NOMO-1 (cell line): ENCODE results near the gene VIPR2.
A peak's percentile ranks its signal among the peaks of the same experiment; 100 is the strongest.

ENCODE experiments used
- DNase-seq, 2 experiments: peaks; one replicate each; lab custom pipeline; 2025; ENCODE audit not compliant: unreplicated experiment in 2 of 2; lab: John Stamatoyannopoulos, UW

VIPR2 gene

DNA sequence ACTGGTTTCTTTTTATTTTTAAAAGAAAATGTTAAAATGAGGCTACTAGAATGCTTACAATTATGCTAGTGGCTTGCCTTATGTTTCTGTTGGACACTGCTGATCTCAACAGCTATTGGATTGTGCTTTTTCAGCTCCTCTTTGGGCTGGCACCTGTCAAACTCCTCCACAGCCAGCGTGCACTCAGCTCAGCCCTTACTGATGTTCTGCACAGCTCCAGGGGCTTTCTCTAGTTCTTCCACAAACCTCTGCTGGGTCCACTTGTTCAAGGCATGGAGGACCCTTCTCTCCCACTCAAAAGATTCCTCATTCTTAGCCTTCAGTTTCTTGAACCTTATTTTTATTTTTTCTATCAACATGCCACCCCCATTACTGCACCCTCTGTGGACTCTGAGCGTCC is 96.0 kb downstream of the VIPR2 start:
- DNase-seq = no peak

DNA sequence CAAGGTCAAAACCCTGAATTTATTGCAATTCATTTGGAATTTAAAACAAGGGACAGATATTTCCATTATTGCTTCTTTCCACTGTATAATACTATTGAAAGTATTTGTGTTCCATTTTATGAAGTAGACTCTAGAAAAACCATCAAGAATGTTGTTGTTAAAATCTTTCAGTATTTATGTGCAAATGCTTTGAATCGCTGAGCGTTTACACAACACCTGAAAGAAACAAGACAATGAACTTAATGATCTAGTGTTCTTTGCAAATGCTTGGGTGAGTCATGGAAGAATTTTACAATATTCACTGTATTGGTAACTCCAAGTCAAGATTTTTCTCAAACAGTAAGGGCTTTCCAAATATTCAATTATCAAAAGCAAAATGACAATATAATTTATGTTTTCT is 97.1 kb downstream of the VIPR2 start:
- no peak for DNase-seq

- DNase-seq = no peak
Observed at GRCh38 chr7:159046300-159046699, 98.4 kb downstream of the VIPR2 start.

GRCh38 chr7:159045839-159046238 is 98.8 kb downstream of the VIPR2 start:
- no peak for DNase-seq

DNA sequence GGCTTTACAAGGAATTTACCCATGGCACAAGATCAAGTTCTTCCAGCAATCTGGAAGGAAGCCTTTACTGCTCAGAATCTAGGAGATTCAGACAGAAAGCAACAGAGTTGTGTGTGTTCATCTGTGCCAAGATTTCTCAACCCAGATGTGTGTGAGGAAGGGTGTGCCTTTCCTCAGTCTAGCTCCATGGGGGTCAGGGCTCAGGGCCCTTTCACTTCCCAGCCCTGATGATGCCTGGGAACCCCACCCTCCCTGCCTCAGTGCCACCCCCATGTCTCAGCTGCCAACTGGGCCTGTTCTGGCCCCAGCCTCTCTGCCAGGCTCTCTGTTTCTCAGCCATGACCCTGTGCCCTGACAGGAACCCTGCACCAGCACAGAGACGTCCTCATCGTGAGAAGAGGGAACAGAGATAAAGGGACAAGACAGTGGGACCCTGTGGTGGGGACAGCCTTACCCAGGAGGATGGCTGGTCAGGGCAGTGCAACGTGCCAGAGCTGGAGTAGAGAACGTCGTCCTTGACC is 102.0 kb downstream of the VIPR2 start:
- no peak for DNase-seq

DNA sequence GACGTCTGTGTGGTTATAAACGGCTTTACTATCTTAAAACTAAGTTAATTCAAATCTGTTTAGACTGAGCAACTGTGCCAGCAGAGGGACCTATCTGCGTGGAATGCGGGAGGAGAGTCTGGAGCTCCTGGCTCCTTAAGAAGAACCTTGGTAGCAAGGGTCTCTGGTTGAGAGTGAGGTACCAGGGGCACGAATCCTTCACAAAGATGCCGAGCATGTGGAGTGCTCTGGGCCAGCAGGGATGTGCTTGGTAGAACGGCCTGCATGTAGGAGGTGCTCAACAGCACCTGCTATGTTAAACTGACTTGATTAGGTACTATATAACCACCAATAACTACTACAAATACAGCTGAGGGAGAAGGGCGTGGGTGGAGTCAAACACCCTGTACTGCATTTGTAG is 102.6 kb downstream of the VIPR2 start:
- DNase-seq = no peak

- DNase-seq = no peak
Observed at GRCh38 chr7:159040912-159041711, 103.6 kb downstream of the VIPR2 start.

DNA sequence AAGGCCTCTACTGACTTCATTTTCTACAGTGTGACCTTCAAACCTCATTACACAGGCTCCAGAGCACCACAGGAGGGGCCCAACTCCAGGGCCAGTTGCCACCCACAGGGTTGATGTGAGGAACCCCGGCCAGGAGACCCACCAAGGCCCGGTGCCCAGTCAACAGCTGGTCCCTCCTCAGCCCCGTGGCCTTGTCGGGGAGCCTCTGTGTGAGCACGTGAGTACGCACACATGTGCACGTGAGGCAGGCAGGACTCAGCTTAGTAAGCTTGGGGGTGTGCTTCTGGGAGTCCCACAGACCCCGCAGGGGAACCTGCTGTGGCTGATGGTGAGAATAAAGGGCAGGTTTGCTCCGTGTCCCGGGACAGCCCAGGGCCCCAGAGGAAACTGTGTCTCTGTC is 104.5 kb downstream of the VIPR2 start:
- DNase-seq = no peak

DNA sequence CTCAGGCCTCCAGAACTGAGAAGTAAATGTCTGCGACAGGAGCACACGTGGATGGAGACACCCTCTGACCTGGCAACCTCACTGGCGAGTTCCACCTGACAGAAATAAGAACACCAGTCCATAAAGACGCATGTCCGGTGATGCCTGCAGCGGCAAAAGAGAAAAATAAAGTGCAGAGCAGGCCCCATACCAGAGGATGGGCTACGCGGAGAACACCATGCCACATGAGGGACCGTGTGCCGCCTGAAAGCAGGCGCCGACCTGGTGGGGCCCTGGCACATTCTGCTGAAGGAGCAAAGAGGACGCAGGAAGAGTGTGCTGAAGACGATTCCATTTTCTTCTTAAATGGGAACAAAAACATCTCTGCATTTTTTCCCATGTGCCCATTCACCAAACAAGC is 105.0 kb downstream of the VIPR2 start:
- no peak for DNase-seq

DNA sequence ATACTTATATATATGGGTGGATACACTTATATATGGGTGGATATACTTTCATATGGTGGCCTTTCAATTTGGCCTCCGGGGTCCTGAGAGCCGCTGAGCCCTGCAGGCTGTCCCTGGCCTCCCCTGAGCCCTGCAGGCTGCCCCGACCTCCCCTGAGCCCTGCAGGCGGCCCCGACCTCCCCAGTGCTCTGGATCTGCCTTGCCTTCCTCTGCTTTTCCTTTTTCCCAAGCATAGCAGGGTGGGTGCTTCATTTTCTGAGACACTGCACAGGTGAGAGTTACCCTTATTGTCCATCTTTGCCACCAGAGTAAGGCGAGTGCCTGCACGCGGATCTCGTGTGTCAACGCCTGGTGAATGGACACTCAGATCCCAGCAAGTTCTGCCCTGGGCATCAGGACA is 106.6 kb downstream of the VIPR2 start:
- DNase-seq = no peak

- DNase-seq = peak in 1 of 2 experiments; percentile 14
Observed at GRCh38 chr7:159036916-159037605, 107.6 kb downstream of the VIPR2 start.

- DNase-seq = no peak
Observed at GRCh38 chr7:159035571-159036073, 109.0 kb downstream of the VIPR2 start.

DNA sequence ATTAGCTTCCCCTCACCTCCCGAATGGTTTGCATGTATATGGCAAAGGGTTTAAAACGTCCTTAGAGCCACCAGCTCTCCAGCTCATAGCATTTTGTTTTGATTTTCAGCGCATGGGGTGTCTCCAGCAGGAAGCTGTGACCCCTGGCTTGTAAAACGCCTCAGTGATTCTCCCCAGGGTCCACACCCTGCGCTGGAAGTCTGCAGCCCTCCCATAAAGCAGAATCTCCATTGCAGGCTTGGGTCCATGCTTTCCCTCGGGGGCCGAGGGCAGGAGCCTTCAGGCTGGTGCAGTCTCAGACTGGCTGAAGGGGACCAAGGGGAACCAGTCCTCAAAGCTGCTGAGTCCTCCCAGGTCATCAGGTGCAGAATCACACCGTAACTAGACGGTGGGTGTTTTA is 109.7 kb downstream of the VIPR2 start:
- DNase-seq = no peak

DNA sequence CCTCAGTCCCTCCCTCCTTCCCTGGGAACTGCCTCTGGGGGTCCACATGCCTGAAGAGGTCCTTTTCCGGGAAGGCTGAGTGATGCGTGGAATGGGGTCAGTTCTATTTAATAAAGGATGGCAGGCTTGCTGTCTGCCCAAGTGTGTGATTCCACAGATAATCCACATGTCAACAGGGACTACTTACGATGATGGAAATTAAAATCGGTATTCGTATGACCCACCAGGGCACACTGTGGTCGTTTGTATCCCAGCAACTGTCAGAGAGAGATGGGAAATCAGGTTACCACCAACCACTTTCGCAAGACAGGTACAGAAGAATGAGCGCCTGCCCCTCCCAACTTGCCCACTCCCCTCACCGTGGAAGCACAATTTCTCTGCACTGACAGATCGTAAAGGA is 110.3 kb downstream of the VIPR2 start:
- DNase-seq = no peak

DNA sequence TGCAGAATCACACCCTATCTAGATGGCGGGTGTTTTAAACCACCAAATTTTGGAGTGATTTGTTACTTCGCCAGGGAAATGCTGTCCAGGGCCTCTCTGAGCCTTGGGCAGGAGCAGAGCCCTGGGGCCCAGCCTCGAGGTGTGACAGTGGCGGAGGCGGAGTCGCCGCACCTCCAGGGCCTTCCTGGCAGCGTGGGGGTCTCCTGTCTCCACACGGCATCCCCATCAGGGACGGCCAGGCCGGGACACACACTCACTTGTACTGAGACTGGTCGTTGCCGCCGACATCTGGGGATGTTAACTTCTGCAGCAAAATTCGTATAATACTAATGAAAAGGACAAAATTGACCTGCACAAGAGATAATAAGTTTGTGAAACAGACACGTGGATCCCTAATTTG is 110.7 kb downstream of the VIPR2 start:
- no peak for DNase-seq

GRCh38 chr7:159033473-159033825 is 111.2 kb downstream of the VIPR2 start:
- no peak for DNase-seq

DNA sequence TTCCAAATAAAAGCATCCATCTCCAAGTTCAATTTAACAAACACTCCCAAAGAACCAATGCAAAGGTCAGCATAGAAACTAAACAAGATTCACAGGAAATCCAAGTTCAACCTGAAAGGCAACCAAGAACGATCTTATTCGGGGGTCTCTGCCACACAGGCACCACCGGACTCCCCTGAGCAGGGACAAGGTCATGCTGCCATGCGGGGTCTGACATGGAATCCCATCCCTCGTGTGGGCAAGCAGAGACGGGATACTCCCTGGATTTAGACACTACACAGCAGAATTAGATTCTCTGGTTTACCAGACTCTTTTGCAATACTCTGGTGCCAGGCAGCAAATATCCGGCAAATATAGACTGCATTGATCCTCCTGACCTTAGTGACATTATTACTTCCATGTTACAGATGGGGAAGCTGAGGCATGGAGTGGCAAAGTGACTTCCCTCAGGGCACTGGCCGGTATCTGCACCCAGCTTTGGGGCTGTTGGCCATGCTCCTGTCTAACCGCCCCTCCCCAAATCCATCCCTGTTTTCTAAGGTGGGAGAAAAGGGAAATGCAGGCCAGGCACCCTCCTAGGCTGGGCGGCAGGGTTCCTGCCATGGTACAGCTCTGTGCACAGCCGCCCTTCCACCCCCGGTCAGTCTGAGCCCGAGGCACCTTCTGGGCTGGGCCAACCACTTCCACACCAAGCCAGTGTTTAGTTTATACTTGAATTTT is 111.8 kb downstream of the VIPR2 start:
- DNase-seq = no peak

DNA sequence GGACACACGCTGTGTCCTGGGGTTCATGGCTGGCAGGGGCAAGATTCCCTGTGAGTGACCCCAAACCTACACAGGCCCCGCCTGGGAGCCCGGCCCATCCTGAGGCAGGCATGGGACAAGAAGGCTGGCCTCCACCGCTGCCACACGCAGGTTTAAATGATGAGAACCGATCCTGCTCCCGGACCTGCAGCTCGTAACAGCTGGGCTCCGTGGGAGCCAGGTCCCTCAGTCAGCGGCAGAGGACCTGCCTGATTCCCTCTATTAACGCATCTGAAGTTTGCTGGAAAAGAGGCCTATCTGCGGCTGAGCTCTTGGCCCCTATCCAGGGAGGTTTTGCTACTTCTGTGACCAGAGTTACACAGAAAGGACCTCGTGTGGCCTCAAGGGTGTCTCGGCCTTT is 112.3 kb downstream of the VIPR2 start:
- DNase-seq = no peak

- no peak for DNase-seq
Observed at GRCh38 chr7:159031750-159032149, 112.9 kb downstream of the VIPR2 start.

- DNase-seq = no peak
Observed at GRCh38 chr7:159031135-159031701, 113.4 kb downstream of the VIPR2 start.

- peak; percentile 39 to 41 for DNase-seq
Observed at GRCh38 chr7:159030490-159031134, 114.1 kb downstream of the VIPR2 start.
